Peyer's patch (tissue), 4 donors: ENCODE data around the gene ZNF740. TPM values are rescaled to one million over a fixed set of nuclear protein-coding genes. Genes with fewer than 3 reads are reported as not detected.
A peak's percentile ranks its signal among the peaks of the same experiment; 100 is the strongest.

ENCODE experiments used
- DNase-seq, 3 donors: peaks; one replicate each; pipeline ENCODE4 v3.0.0-alpha.2; 2017 to 2019
- H3K27ac ChIP-seq, 4 donors: fragments of 200-600 bp; sonication (generic); one replicate each; pipeline ENCODE4 v1.5.1; 2016 to 2019
- H3K27me3 ChIP-seq, 2 donors: fragments of 200-600 bp; sonication (generic); one replicate each; pipeline ENCODE4 v1.5.1; 2019
- H3K36me3 ChIP-seq, 3 donors: fragments of 200-600 bp; sonication (generic); one replicate each; pipeline ENCODE4 v1.5.1; 2016 to 2019
- H3K4me1 ChIP-seq, 4 donors: fragments of 200-600 bp; sonication (generic); one replicate each; pipeline ENCODE4 v1.5.1; 2016 to 2019
- H3K4me3 ChIP-seq, 4 donors: fragments of 200-600 bp; sonication (generic); 1 replicate in 3 of 4; 2 replicates in 1 of 4; pipeline ENCODE4 v1.5.1; 2016 to 2019; ENCODE audit warnings: mild to moderate bottlenecking in 1 of 4
- H3K9me3 ChIP-seq, 4 donors: fragments of 200-600 bp; sonication (generic); one replicate each; pipeline ENCODE4 v1.5.1; 2016 to 2019; ENCODE audit warnings: mild to moderate bottlenecking in 1 of 4
- CTCF ChIP-seq, 6 experiments: fragments of 450-650 bp in 4 of 6; fragments of 200-600 bp in 2 of 6; sonication (generic) in 1 of 6; IDR thresholded peaks; one replicate each; pipeline ENCODE4 v1.5.1; 2017 to 2019; ENCODE audit warnings: antibody characterized with exemption in 6 of 6, mild to moderate bottlenecking in 3 of 6, moderate library complexity in 1 of 6
- POLR2A ChIP-seq, 2 donors: fragments of 450-650 bp; IDR thresholded peaks; one replicate each; pipeline ENCODE4 v1.5.1; 2017; ENCODE audit warnings: antibody characterized with exemption in 2 of 2, mild to moderate bottlenecking in 2 of 2, moderate library complexity in 2 of 2
- total RNA-seq, 4 donors: library from RNA; depleted of rRNA; stranded (reverse); fragments of >200 nt; gene quantifications; one replicate each; pipeline ENCODE4 v1.1.0, GENCODE V29; 2016

The ZNF740 gene
- total RNA-seq, 4 donors from 2014 or later = 11.9 to 38.8 (median 23.1) TPM

GRCh38 chr12:53224897-53225634, 44.5 kb downstream of the ZNF740 start:
- peaks cover 0 to 39% (median 10%) of the 10 kb centered on the region in 4 donors for H3K4me1 ChIP-seq
- H3K27ac ChIP-seq = peak overlapping the region in 3 of 4 donors; percentile 2 to 72 (median 30)
- no peak for TF ChIP-seq CTCF (IDR thresholded peaks at IDR 0.05)
- TF ChIP-seq POLR2A (IDR thresholded peaks at IDR 0.05) = no peak

GRCh38 chr12:53225635-53226424, 45.3 kb downstream of the ZNF740 start:
- DNase-seq = no peak
- no peaks in the 10 kb centered on the region for H3K27me3 ChIP-seq
- H3K9me3 ChIP-seq = no peaks in the 10 kb centered on the region

More at GRCh38 chr12:53224897-53225634, 44.5 kb downstream of the ZNF740 start:
- no peak overlapping the region for H3K4me3 ChIP-seq
- DNase-seq = no peak
- no peaks in the 10 kb centered on the region for H3K27me3 ChIP-seq
- H3K9me3 ChIP-seq = no peaks in the 10 kb centered on the region
- no peaks in the 10 kb centered on the region for H3K36me3 ChIP-seq

GRCh38 chr12:53226815-53227214, 46.3 kb downstream of the ZNF740 start:
- Histone ChIP-seq H3K4me3 (no peak overlapping the region), H3K4me1 (peaks cover 0 to 42% (median 7%) of the 10 kb centered on the region in 4 donors), H3K36me3 (no peaks in the 10 kb centered on the region), H3K27ac (no peak overlapping the region), H3K9me3 (no peaks in the 10 kb centered on the region), H3K27me3 (no peaks in the 10 kb centered on the region)
- no peak for TF ChIP-seq CTCF (IDR thresholded peaks at IDR 0.05)
- no peak for TF ChIP-seq POLR2A (IDR thresholded peaks at IDR 0.05)
- DNase-seq = no peak

More at GRCh38 chr12:53225635-53226424, 45.3 kb downstream of the ZNF740 start:
- no peak overlapping the region for H3K27ac ChIP-seq
- no peaks in the 10 kb centered on the region for H3K36me3 ChIP-seq
- peaks cover 0 to 33% (median 10%) of the 10 kb centered on the region in 4 donors for H3K4me1 ChIP-seq
- no peak for TF ChIP-seq CTCF (IDR thresholded peaks at IDR 0.05)
- no peak for TF ChIP-seq POLR2A (IDR thresholded peaks at IDR 0.05)
- H3K4me3 ChIP-seq = no peak overlapping the region

- H3K36me3 ChIP-seq = no peaks in the 10 kb centered on the region
- H3K9me3 ChIP-seq = no peaks in the 10 kb centered on the region
- H3K27me3 ChIP-seq = no peaks in the 10 kb centered on the region
- H3K4me1 ChIP-seq = peaks cover 0 to 42% (median 6%) of the 10 kb centered on the region in 4 donors
- DNase-seq = no peak
- no peak overlapping the region for H3K27ac ChIP-seq
- H3K4me3 ChIP-seq = no peak overlapping the region
- TF ChIP-seq POLR2A (IDR thresholded peaks at IDR 0.05) = no peak
- no peak for TF ChIP-seq CTCF (IDR thresholded peaks at IDR 0.05)
Measured at GRCh38 chr12:53227341-53227740, 46.8 kb downstream of the ZNF740 start.

GRCh38 chr12:53227836-53228235, 47.3 kb downstream of the ZNF740 start:
- Histone ChIP-seq H3K27me3 (no peaks in the 10 kb centered on the region), H3K36me3 (no peaks in the 10 kb centered on the region), H3K4me3 (no peak overlapping the region), H3K27ac (no peak overlapping the region), H3K4me1 (peaks cover 0 to 42% (median 6%) of the 10 kb centered on the region in 4 donors), H3K9me3 (no peaks in the 10 kb centered on the region)
- TF ChIP-seq CTCF (IDR thresholded peaks at IDR 0.05) (no peak), POLR2A (IDR thresholded peaks at IDR 0.05) (no peak)
- DNase-seq = no peak
